Activated gamma-delta T cell treated with Interleukin-2 at 50 U/mL for 16 hours (primary cell): Measurements from ENCODE around the gene PPP2R1B.
"Not testable (repeated sequence)": the region's sequence is repeated elsewhere in the genome, so short reads cannot be mapped to it uniquely, and the experiment has no call there.

Source experiments
- DNase-seq: peaks from one replicate; pipeline ENCODE4 v3.0.0-alpha.2; 2020

PPP2R1B gene

DNA sequence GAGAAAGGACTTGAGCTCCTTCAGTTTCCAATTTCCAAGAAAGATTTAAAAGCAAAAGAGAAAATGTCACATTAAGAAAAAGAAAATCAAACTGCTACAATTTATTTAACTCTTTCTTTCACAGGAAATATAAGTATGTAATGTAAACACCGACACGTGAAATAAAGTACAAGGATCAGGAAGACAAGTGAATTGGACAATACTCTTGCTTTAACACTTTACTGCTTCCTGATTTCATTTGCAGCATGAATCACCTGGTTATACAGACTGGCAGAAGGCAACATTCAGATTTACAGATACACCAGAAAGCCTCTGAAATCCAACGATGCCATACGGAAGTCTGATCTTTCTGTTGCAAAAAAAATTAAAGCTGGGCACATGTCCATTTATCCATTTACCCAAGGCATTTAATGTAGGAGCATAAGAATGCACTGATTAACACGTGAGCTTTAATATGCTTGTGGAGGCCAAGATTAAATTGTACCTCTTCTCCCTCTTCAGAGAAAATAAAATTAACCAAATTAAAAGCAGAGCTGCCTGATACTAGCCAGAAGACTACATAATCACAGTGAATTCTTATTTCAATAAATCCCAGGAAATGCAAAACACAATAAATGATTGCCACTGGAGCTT lies 16.0 kb upstream of the PPP2R1B start:
- no peak for DNase-seq

- no peak for DNase-seq
These were observed 12.9 kb upstream of the PPP2R1B start for GRCh38 chr11:111779118-111779517.

DNA sequence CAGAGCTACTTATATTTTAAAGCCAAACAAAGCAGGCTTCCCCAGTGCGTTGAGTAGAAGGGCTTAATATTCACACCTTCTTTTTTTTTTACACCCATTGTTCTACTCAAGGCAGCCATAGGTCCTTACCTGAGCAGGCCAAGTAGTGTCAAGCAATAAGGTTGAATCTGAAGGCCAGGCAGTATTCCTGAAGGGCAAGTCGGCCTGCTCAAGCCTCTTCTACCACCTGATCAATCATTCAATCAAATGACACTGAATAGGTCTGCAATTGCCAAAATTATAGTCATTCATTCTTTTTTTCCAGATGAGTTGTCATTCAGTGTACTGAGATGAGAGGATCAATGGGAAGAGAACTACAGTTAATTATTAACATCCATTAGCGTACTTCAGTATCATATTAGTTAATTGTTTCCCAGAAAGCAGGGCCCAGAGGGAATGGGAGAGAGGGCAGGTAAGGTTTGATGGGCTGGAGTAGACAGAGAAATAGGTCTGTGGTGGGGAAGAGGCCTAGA lies 11.9 kb upstream of the PPP2R1B start:
- no peak for DNase-seq

GRCh38 chr11:111777094-111778046 lies 11.2 kb upstream of the PPP2R1B start:
- peak; percentile 14 for DNase-seq

GRCh38 chr11:111776398-111777093 lies 10.4 kb upstream of the PPP2R1B start:
- no peak for DNase-seq

DNA sequence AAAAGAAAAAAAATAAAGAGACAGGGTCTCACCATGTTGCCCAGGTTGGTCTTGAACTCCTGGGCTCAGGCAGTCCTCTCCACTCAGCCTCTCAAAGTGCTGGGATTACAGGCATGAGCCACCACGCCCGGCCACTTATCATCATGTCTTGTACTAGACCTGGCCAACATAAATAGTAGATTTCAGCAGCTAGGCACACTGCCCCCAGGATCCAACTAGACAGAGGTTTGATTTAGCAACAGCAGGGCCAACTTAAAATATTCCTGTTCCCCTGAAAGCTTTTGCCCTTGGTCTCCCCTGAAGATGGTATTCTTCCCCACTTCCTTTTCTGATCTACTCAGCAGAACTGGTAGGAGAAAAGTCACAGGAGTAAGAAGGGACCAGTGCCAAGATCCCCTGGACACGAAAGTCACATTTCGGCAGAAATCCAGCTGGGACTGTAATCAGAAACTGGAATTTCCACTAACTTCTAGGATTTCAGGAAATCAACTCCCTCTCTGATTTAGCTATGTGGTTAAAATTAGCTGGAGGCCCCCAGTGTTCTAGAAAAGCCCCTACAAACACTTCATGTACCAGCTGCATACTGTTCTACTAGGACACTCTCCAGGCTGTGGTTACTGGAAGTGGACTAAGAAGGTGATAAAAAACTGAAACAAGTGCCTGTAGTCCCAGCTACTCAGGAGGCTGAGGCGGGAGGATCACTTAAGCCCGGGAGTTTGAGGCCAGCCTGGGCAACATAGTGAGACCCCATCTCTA lies 8.9 kb upstream of the PPP2R1B start:
- DNase-seq, result no peak

- no peak for DNase-seq
These were observed 6.3 kb upstream of the PPP2R1B start for GRCh38 chr11:111772535-111772934.

GRCh38 chr11:111771205-111771604 lies 5.0 kb upstream of the PPP2R1B start:
- DNase-seq, result not testable (repeated sequence)

DNA sequence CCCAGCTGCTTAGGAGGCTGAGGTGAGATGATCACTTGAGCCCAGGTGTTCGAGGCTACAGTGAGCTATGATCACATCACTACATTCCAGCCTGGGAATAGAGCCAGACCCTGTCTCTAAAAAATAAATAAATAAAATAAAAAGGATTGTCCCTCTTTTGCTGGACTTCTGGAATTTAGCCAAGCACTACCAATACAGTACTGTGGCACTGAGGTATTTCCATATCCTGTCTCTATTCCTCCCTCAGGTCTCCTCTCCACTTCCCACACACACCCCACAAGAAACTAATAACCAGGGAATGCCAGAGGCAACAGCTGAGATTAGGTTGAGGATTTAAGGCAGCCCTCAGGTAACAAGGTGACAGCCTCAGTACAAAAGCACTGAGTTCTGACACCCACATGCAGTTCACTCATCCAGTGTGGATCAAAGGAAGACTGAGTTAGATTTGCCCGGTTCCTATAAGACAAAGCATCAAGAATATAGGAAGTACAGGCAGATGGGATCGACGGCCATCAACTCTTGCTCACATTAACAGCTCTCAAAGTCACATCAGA lies 4.5 kb upstream of the PPP2R1B start:
- no peak for DNase-seq

GRCh38 chr11:111766834-111767142 lies 599 bp upstream of the PPP2R1B start:
- DNase-seq, result no peak

DNA sequence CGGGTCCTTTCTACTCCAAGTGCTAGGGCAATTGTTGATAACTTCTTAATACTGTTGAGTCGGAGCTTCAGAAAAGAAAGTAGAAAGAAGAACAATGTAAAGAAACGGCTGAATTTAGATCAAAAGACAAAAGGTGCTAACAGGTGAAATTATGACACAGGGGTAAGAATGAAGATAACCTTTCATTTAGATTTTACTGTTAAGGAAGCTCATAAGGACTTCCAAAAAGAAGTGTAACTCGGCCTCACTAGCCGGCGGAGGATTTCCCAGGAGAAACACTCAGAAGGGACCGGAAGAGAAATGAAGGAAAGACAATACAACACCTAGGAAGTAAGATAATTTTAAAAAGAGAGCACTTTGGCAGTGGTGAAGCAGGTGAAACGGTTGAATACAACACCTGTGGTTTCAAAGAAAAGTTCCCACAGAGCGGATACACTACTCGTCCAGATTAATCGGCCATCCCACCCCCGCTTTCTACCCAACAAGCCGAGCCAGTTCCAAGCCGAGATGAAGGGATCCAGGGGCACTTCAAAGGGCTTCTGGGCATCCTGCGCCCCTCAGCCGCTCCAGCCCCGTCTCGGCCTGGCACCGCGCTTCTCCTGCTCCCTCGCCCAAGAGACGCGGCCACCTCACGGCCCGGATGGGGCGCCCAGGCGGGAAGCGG lies 737 bp downstream of the PPP2R1B start:
- DNase-seq, result no peak

DNA sequence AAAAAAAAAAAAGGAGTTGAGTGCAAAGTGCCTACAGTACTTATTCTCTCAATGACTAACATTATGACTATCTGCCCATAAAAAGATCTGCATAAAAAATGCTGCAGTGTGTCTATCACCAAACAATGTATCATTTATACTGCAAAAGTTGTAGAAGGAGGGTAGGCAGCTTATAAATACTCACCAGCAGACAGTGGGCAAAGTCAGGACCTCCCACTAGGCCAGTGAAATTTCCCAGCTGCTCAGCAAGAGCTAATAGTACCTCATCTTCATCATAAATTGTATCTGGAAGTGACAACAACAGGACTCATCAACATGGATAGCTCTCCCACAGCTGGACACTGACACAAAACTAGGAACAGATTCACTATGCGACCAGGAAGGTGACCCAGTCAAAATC lies 1.6 kb downstream of the PPP2R1B start:
- DNase-seq, result no peak

GRCh38 chr11:111762981-111763643 lies 3.1 kb downstream of the PPP2R1B start:
- DNase-seq, result no peak

DNA sequence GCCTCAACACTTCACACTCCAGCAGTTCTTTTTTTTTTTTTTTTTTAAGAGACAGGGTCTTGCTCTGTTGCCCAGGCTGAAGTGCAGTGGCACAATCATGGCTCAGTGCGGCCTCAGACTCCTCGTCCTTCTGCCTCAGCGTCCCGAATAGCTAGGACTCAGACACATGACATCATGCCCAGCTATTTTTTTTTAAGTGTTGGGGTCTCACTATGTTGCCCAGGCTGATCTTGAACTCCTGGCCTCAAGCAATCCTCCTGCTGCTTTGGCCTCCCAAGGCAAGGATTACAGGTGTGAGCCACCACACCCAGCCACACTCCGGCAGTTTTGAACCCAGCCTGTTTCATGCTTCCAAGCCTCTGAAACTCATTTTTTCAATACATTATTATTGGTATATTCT lies 3.7 kb downstream of the PPP2R1B start:
- DNase-seq, result no peak

DNA sequence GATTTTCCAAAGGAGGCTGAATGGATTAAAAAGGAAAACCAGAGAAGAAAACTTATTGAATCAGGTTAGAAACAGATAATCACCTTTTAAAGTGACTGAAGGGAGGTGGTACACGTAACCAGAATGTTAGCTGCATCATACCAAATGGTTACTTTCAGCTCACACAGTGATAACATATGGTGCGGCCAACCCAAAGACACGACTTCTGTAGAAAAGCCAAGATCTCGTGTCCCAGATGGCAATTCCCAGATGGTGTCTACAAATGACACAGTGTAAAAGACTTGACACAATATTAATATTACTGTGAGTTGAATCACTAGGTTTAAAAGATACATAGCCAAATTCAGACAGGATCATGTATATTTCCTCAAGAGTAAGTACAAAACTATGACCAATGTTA lies 5.2 kb downstream of the PPP2R1B start:
- DNase-seq, result no peak

GRCh38 chr11:111759778-111760407 lies 6.3 kb downstream of the PPP2R1B start:
- DNase-seq, result no peak

DNA sequence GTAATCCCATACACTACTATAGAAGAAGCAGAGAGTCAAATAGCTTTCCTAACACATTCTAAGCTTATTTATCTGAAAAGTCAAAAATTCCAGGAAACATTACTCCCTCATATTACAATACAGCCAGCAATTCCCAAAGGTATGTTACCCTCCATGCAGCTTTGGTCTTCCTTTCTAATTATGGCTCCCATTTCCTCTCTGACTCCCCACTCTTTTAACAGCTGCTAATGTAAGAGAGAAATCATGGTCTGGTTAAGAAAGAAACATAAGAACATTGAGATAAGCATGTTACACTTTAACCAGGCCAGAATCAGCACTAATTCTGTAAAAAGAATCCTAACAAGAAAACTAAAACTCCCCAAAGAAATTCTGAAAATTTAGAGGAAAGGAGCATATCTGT lies 6.8 kb downstream of the PPP2R1B start:
- no peak for DNase-seq

- DNase-seq, result no peak
These were observed 10.1 kb downstream of the PPP2R1B start for GRCh38 chr11:111756097-111756496.

GRCh38 chr11:111749646-111750045 lies 16.5 kb downstream of the PPP2R1B start:
- DNase-seq, result no peak

DNA sequence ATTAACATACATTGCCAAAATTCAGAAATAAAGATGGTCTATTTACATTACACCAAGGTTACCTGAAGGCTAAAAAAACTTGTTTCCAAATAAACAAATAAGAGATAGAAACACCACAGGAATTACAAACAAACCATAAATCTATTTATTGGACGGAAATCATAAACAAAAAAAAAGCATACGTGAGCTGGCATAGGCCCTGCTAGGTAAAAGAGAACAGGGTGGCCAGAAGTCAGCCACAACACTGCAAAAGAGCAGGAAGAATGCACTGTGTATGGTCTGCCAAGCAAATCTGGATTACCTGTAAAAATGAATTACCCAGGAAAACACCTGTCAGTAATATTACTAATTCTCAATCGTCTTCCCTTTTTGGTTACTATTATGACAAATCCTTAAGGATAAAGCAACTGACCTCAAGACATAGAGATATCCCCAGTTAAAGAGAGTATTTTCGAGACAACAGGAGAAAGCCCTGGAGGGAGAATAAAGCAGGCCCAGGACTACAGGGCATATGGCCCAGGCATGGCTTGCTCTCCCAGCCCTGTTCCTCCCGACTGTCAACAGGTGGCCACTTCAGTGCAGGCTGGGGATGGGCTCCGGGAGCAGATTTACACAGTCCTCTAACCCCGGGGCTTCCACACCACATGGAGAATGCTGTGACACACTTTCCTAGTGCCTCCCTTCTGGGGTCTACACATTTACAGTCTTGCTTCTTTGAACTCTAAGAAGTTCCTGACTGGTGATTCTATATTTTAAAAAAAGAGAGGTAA lies 18.0 kb downstream of the PPP2R1B start:
- DNase-seq, result no peak
